GM12878 (cell line): Measurements from ENCODE around the gene PREX1. TPM values are rescaled to one million over a fixed set of nuclear protein-coding genes. Genes with fewer than 3 reads are reported as not detected.

ENCODE experiments used
- ATAC-seq: fragments of 200-7000 bp; cut with Tn5 transposase; 3 replicates; pipeline ENCODE4 v1.9.1; 2020; ENCODE audit warnings: mild to moderate bottlenecking, moderate library complexity
- BruUV-seq: library from RNA; stranded (reverse); fragments of 400-500 nt; replicated peaks from 2 replicates; lab custom pipeline; 2021; lab: Mats Ljungman, UMichigan
- CTCF ChIA-PET: fragments of 300-600 bp; sonication (Branson Sonifier 250); formaldehyde crosslinking; extraction: SDS; loops from one replicate; lab custom pipeline; 2021; ENCODE audit warnings: inconsistent platforms; lab: Yijun Ruan, JAX
- POLR2A ChIA-PET: fragments of 350-600 bp; formaldehyde crosslinking; extraction: SDS; loops from one replicate; lab custom pipeline; 2021; ENCODE audit warnings: inconsistent platforms; lab: Charles Lee
- RAD21 ChIA-PET: fragments of 300-600 bp; sonication (Branson Sonifier 250); formaldehyde crosslinking; loops from one replicate; lab custom pipeline; 2023; ENCODE audit warnings: antibody characterized with exemption; ENCODE audit not compliant: unreplicated experiment; lab: Charles Lee
- SMC1A ChIA-PET: fragments of 300-600 bp; sonication (Branson Sonifier 250); formaldehyde crosslinking; loops from one replicate; lab custom pipeline; 2023; ENCODE audit not compliant: unreplicated experiment, uncharacterized antibody; lab: Charles Lee
- DNase-seq: peaks from one replicate; pipeline ENCODE4 v3.0.0-alpha.2; 2011; ENCODE audit warnings: low read depth, low spot score
- FAIRE-seq: peaks from 3 replicates; lab custom pipeline; 2011; peaks lifted over from hg19 to GRCh38; lab: Jason Lieb, UNC
- H2AFZ ChIP-seq: 2 replicates; pipeline ENCODE4 v1.6.0; 2011; ENCODE audit warnings: low read depth, low read length, control low read depth; ENCODE audit not compliant: control insufficient read depth
- H3K27ac ChIP-seq: 2 replicates; pipeline ENCODE4 v1.5.1; 2011; ENCODE audit warnings: control low read depth; ENCODE audit not compliant: control insufficient read depth, insufficient read depth
- H3K27me3 ChIP-seq, 2 experiments: replicated peaks in 1 of 2; 2 replicates each; pipeline versions ENCODE4 v1.6.0 to v1.6.1; 2011; ENCODE audit warnings: low read length in 1 of 2; ENCODE audit not compliant: control insufficient read depth in 2 of 2, insufficient read depth in 2 of 2
- H3K36me3 ChIP-seq, 2 experiments: 2 replicates each; pipeline ENCODE4 v1.5.1; 2011; ENCODE audit warnings: low read length in 1 of 2; ENCODE audit not compliant: control insufficient read depth in 2 of 2, insufficient read depth in 2 of 2
- H3K4me1 ChIP-seq: 2 replicates; pipeline ENCODE4 v1.6.1; 2011; ENCODE audit warnings: mild to moderate bottlenecking, low read length, moderate library complexity, mixed read lengths; ENCODE audit not compliant: control insufficient read depth, insufficient read depth
- H3K4me2 ChIP-seq: 2 replicates; pipeline ENCODE4 v1.6.0; 2011; ENCODE audit warnings: control low read depth; ENCODE audit not compliant: control insufficient read depth, insufficient read depth
- H3K4me3 ChIP-seq: fragments of 200-600 bp; sonication (generic); 2 replicates; pipeline ENCODE4 v1.5.1; 2016
- H3K79me2 ChIP-seq: 2 replicates; pipeline ENCODE4 v1.6.0; 2011; ENCODE audit warnings: low read length; ENCODE audit not compliant: control insufficient read depth, insufficient read depth
- H3K9ac ChIP-seq: 2 replicates; pipeline ENCODE4 v1.8.0; 2011; ENCODE audit warnings: low read length, control low read depth, mixed read lengths; ENCODE audit not compliant: control insufficient read depth, insufficient read depth
- H3K9me3 ChIP-seq: replicated peaks from 3 replicates; pipeline ENCODE4 v1.5.1; 2011; ENCODE audit warnings: mild to moderate bottlenecking, low read length; ENCODE audit not compliant: control insufficient read depth, insufficient read depth
- H4K20me1 ChIP-seq: 2 replicates; pipeline ENCODE4 v1.6.0; 2011; ENCODE audit not compliant: control insufficient read depth, insufficient read depth
- CREB1 ChIP-seq: IDR thresholded peaks from 2 replicates; pipeline ENCODE4 v1.6.1; 2012; ENCODE audit warnings: low read depth, mild to moderate bottlenecking, inconsistent platforms
- EP300 ChIP-seq, 2 experiments: fragments of 150-350 bp in 1 of 2; IDR thresholded peaks; 2 replicates each; pipeline ENCODE4 v1.6.1; 2011 to 2012; ENCODE audit warnings: low read depth in 2 of 2, low read length in 2 of 2, borderline replicate concordance in 1 of 2, improper control_type of control experiment in 1 of 2, inconsistent platforms in 1 of 2; ENCODE audit not compliant: control insufficient read depth in 1 of 2
- IRF4 ChIP-seq: IDR thresholded peaks from 2 replicates; pipeline ENCODE4 v1.6.1; 2011; ENCODE audit warnings: low read depth, low read length
- KLF5 ChIP-seq: fragments of 450-650 bp; IDR thresholded peaks from 2 replicates; pipeline ENCODE4 v1.6.1; 2014; ENCODE audit warnings: mild to moderate bottlenecking; ENCODE audit not compliant: partially characterized antibody
- MTA3 ChIP-seq: IDR thresholded peaks from 2 replicates; pipeline ENCODE4 v1.6.1; 2012; ENCODE audit warnings: low read length, inconsistent platforms, borderline replicate concordance
- PML ChIP-seq: IDR thresholded peaks from 2 replicates; pipeline ENCODE4 v1.6.1; 2012; ENCODE audit warnings: low read length, inconsistent platforms
- RELA ChIP-seq: fragments of 450-650 bp; IDR thresholded peaks from 2 replicates; pipeline ENCODE4 v1.8.0; 2014; ENCODE audit warnings: borderline replicate concordance; ENCODE audit not compliant: partially characterized antibody
- SP1 ChIP-seq: IDR thresholded peaks from one replicate; pipeline ENCODE4 v1.6.1; 2011; ENCODE audit warnings: low read depth, low read length
- STAT3 ChIP-seq: IDR thresholded peaks from 2 replicates; pipeline ENCODE4 v1.6.1; 2011; ENCODE audit warnings: low read depth, low read length, improper control_type of control experiment
- SUPT20H ChIP-seq: IDR thresholded peaks from 2 replicates; pipeline ENCODE4 v1.6.1; 2011; ENCODE audit warnings: low read depth, mild to moderate bottlenecking, low read length, moderate library complexity, borderline replicate concordance; ENCODE audit not compliant: control insufficient read depth
- WGBS: methylation state at CpG from one replicate; pipeline ENCODE4 v1.1.6; 2016; ENCODE audit warnings: low lambda C conversion rate; ENCODE audit not compliant: insufficient replicate concordance, insufficient coverage; ENCODE audit errors: missing lambda C conversion rate; 5-methylcytosine and 5-hydroxymethylcytosine counted together
- in situ Hi-C: fragments of 300-500 bp; cut with MboI; formaldehyde crosslinking; loops from 9 replicates; pipeline ENCODE4 v1.14.3; 2018; ENCODE audit warnings: mixed read lengths
- intact Hi-C: fragments of 100-400 bp; cut with micrococcal nuclease; formaldehyde crosslinking; loops from one replicate; pipeline ENCODE4 v1.14.2; 2022; ENCODE audit not compliant: unreplicated experiment
- polyA plus RNA-seq, 11 experiments: library from polyadenylated mRNA; depleted of rRNA in 4 of 11; unstranded in 6 of 11; stranded (reverse) in 5 of 11; fragments of >200 nt; fragmentation: Nextera tagmentation in 4 of 11; fragmentation: Illumina TruSeq in 1 of 11; extraction: Ambion mirVana in 4 of 11; extraction: Trizol in 1 of 11; gene quantifications; 1 replicate in 1 of 11; 2 replicates in 10 of 11; pipeline versions ENCODE4 v1.2.1 to v1.2.3, GENCODE V29; 2011 to 2016; ENCODE audit warnings: inconsistent platforms in 2 of 11, missing spikeins in 2 of 11, low read depth in 1 of 11
- total RNA-seq, 4 experiments: library from RNA; depleted of rRNA in 3 of 4; stranded (reverse); fragments of >200 nt in 3 of 4; fragmentation: Illumina TruSeq in 1 of 4; extraction: Trizol in 1 of 4; gene quantifications; 2 replicates each; pipeline versions ENCODE4 v1.2.1 to v1.2.3, GENCODE V29; 2013 to 2021
- TF ChIP-seq, protein P1 (sequence below): IDR thresholded peaks from 2 replicates; pipeline ENCODE4 v1.6.1; 2012; ENCODE audit warnings: low read length, inconsistent platforms

Gene PREX1
- total and polyA plus RNA-seq, 10 of the 15 experiments (the other 5 are each of a cell fraction or from before 2014, with no cell fraction given) = 2.6 to 114 (median 38.9) TPM

DNA sequence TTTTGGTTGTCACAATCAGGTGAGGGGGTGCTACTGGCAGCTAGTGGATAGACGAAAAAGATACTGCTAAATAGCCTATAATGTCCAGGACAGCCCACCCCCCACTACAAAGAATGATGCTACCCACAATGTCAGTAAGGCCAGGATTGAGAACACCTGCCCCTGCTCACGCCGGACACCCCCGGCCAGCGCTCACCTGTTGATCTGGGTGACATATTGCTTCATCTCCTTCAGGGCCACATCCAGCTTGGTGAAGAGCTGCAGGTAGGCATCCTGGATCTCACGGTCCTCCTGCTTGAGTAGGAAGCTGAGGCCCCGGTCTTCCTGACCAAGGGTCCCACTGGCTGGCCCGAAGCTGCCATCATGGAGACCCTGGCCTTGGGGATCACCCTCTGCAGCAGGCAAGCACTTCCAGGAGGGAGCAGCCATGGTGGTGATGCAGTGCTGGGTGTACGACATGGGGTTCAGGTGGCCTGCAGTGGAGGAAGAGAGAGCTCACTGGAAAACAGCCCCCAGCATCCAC, 178.6 kb downstream of the PREX1 start:
- in situ Hi-C loops = no loop called here
- H3K36me3 ChIP-seq = peaks cover 62 to 69% of the 10 kb centered on the region in 2 experiments
- TF ChIP-seq, protein P1, sequence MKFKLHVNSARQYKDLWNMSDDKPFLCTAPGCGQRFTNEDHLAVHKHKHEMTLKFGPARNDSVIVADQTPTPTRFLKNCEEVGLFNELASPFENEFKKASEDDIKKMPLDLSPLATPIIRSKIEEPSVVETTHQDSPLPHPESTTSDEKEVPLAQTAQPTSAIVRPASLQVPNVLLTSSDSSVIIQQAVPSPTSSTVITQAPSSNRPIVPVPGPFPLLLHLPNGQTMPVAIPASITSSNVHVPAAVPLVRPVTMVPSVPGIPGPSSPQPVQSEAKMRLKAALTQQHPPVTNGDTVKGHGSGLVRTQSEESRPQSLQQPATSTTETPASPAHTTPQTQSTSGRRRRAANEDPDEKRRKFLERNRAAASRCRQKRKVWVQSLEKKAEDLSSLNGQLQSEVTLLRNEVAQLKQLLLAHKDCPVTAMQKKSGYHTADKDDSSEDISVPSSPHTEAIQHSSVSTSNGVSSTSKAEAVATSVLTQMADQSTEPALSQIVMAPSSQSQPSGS = no peak
- TF ChIP-seq CREB1 (no peak), RELA (no peak), PML (no peak), EP300 (IDR thresholded peaks at IDR 0.05; ENCODE audit: borderline replicate concordance in 1 of 2, control insufficient read depth in 1 of 2, low read depth in 2 of 2, low read length in 2 of 2) (no peak), MTA3 (no peak), STAT3 (no peak), KLF5 (no peak), SUPT20H (no peak), SP1 (no peak), IRF4 (no peak)
- CTCF ChIA-PET = no interaction called here
- intact Hi-C loops = no loop called here
- POLR2A ChIA-PET = no interaction called here
- DNase-seq (no peak), FAIRE-seq (no peak), ATAC-seq (no peak)
- H3K79me2 ChIP-seq = no peaks in the 10 kb centered on the region
- RAD21 ChIA-PET = no interaction called here
- no TSS peak for BruUV-seq
- no peak overlapping the region for H3K4me2 ChIP-seq
- H3K4me3 ChIP-seq = no peak overlapping the region
- H3K27ac ChIP-seq = no peak overlapping the region
- no peaks in the 10 kb centered on the region; the same call in 1 of the 2 replicates for H4K20me1 ChIP-seq
- H3K9ac ChIP-seq = no peak overlapping the region
- no peaks in the 10 kb centered on the region for H3K27me3 ChIP-seq
- no peaks in the 10 kb centered on the region for H3K9me3 ChIP-seq
- no peaks in the 10 kb centered on the region for H3K4me1 ChIP-seq
- WGBS = 97% methylated on average over 9 of the region's 9 CpGs
- H2AFZ ChIP-seq = no peak overlapping the region
- SMC1A ChIA-PET = no interaction called here
